IMR-90 (cell line): ENCODE results near the gene FLT1. TPM values are rescaled to one million over a fixed set of nuclear protein-coding genes. Genes with fewer than 3 reads are reported as not detected.

Experiments
- ATAC-seq: fragments of 200-7000 bp; cut with Tn5 transposase; 2 replicates; pipeline ENCODE4 v1.9.1; 2020; ENCODE audit warnings: low read depth, mild to moderate bottlenecking, moderate library complexity
- BruUV-seq: library from RNA; stranded (reverse); fragments of 400-500 nt; replicated peaks from 2 replicates; lab custom pipeline; 2021; lab: Mats Ljungman, UMichigan
- CTCF ChIA-PET: fragments of 300-600 bp; formaldehyde crosslinking; extraction: SDS; loops from one replicate; lab custom pipeline; 2021; ENCODE audit warnings: antibody characterized with exemption; lab: Yijun Ruan, JAX
- POLR2A ChIA-PET: fragments of 300-600 bp; sonication (Branson Sonifier 250); formaldehyde crosslinking; loops from one replicate; lab custom pipeline; 2022; ENCODE audit warnings: antibody characterized with exemption; ENCODE audit not compliant: unreplicated experiment; lab: Charles Lee
- DNase-seq: peaks from one replicate; pipeline ENCODE4 v3.0.0; 2013
- H2AFZ ChIP-seq: replicated peaks from 2 replicates; pipeline ENCODE3; 2013; ENCODE audit warnings: low read length, mild to moderate bottlenecking; ENCODE audit not compliant: poor library complexity
- H2AK5ac ChIP-seq: 2 replicates; pipeline ENCODE4 v1.6.1; 2013; ENCODE audit warnings: low read depth, low read length, inconsistent platforms
- H2AK9ac ChIP-seq: replicated peaks from 2 replicates; pipeline ENCODE3; 2013; ENCODE audit warnings: mild to moderate bottlenecking, low read depth, low read length, moderate library complexity; ENCODE audit not compliant: poor library complexity
- H2BK120ac ChIP-seq: 2 replicates; pipeline ENCODE4 v1.6.1; 2013; ENCODE audit warnings: low read depth, low read length, inconsistent platforms
- H2BK15ac ChIP-seq: 3 replicates; pipeline ENCODE4 v1.6.1; 2013; ENCODE audit warnings: low read depth, low read length, inconsistent platforms
- H2BK20ac ChIP-seq: 2 replicates; pipeline ENCODE4 v1.6.1; 2013; ENCODE audit warnings: low read depth, mild to moderate bottlenecking, inconsistent platforms, low read length, moderate library complexity
- H2BK5ac ChIP-seq: 2 replicates; pipeline ENCODE4 v1.6.1; 2013; ENCODE audit warnings: mild to moderate bottlenecking, low read depth, low read length, inconsistent platforms; ENCODE audit not compliant: poor library complexity, severe bottlenecking
- H3K14ac ChIP-seq: replicated peaks from 2 replicates; pipeline ENCODE4 v1.6.1; 2013; ENCODE audit warnings: low read depth, low read length, inconsistent platforms
- H3K18ac ChIP-seq: 2 replicates; pipeline ENCODE4 v1.6.1; 2013; ENCODE audit warnings: low read depth, low read length, control low read depth
- H3K23ac ChIP-seq: 2 replicates; pipeline ENCODE4 v1.6.1; 2013; ENCODE audit warnings: low read depth, low read length, inconsistent platforms
- H3K27ac ChIP-seq: 2 replicates; pipeline ENCODE4 v1.5.1; 2013; ENCODE audit warnings: mild to moderate bottlenecking, control low read depth, low read length; ENCODE audit not compliant: insufficient read depth
- H3K27me3 ChIP-seq: 2 replicates; pipeline ENCODE4 v1.6.1; 2013; ENCODE audit warnings: low read length; ENCODE audit not compliant: control insufficient read depth, insufficient read depth
- H3K36me3 ChIP-seq: 2 replicates; pipeline ENCODE4 v1.6.1; 2013; ENCODE audit warnings: low read length, mixed read lengths; ENCODE audit not compliant: control insufficient read depth, insufficient read depth
- H3K4ac ChIP-seq: 2 replicates; pipeline ENCODE4 v1.6.1; 2013; ENCODE audit warnings: low read depth, low read length, inconsistent platforms
- H3K4me1 ChIP-seq: 2 replicates; pipeline ENCODE4 v1.6.1; 2013; ENCODE audit warnings: low read length, mixed read lengths; ENCODE audit not compliant: control insufficient read depth, insufficient read depth
- H3K4me2 ChIP-seq: 2 replicates; pipeline ENCODE4 v1.6.1; 2013; ENCODE audit warnings: low read depth, mild to moderate bottlenecking, control low read depth, low read length, moderate library complexity
- H3K4me3 ChIP-seq: 2 replicates; pipeline ENCODE4 v1.5.1; 2013; ENCODE audit warnings: low read depth, mild to moderate bottlenecking, control low read depth, low read length, moderate library complexity; ENCODE audit not compliant: insufficient read depth
- H3K56ac ChIP-seq: 2 replicates; pipeline ENCODE4 v1.6.1; 2013; ENCODE audit warnings: low read length, inconsistent platforms; ENCODE audit not compliant: insufficient read depth; ENCODE audit errors: extremely low read depth
- H3K79me1 ChIP-seq, 2 experiments: 2 replicates each; pipeline ENCODE4 v1.6.1; 2013; ENCODE audit warnings: low read length in 2 of 2, inconsistent platforms in 1 of 2, low read depth in 1 of 2
- H3K9ac ChIP-seq: 2 replicates; pipeline ENCODE4 v1.6.1; 2013; ENCODE audit warnings: low read depth, low read length, control low read depth
- H3K9me1 ChIP-seq: 2 replicates; pipeline ENCODE4 v1.6.1; 2013; ENCODE audit warnings: low read length, inconsistent platforms; ENCODE audit not compliant: insufficient read depth
- H3K9me3 ChIP-seq: 2 replicates; pipeline ENCODE4 v1.6.1; 2013; ENCODE audit warnings: low read length; ENCODE audit not compliant: control insufficient read depth, insufficient read depth
- H4K20me1 ChIP-seq: 2 replicates; pipeline ENCODE4 v1.6.1; 2013; ENCODE audit warnings: low read length, inconsistent platforms; ENCODE audit not compliant: insufficient read depth
- H4K5ac ChIP-seq: 2 replicates; pipeline ENCODE4 v1.6.1; 2013; ENCODE audit warnings: mild to moderate bottlenecking, low read depth, low read length, control low read depth
- H4K8ac ChIP-seq, 2 experiments: 2 replicates each; pipeline ENCODE4 v1.6.1; 2013; ENCODE audit warnings: low read depth in 2 of 2, low read length in 2 of 2, control low read depth in 1 of 2, inconsistent platforms in 1 of 2
- H4K91ac ChIP-seq: 2 replicates; pipeline ENCODE4 v1.6.1; 2013; ENCODE audit warnings: low read depth, low read length, inconsistent platforms; ENCODE audit not compliant: insufficient read depth
- CEBPB ChIP-seq: IDR thresholded peaks from 2 replicates; pipeline ENCODE4 v1.6.1; 2012; ENCODE audit warnings: low read depth, low read length, improper control_type of control experiment
- CHD1 ChIP-seq: IDR thresholded peaks from 2 replicates; pipeline ENCODE4 v1.6.1; 2012; ENCODE audit warnings: low read depth, low read length, improper control_type of control experiment
- MAZ ChIP-seq: IDR thresholded peaks from 2 replicates; pipeline ENCODE4 v1.6.1; 2012; ENCODE audit warnings: low read depth, mild to moderate bottlenecking, low read length, improper control_type of control experiment, moderate library complexity, borderline replicate concordance
- MXI1 ChIP-seq: IDR thresholded peaks from 2 replicates; pipeline ENCODE4 v1.6.1; 2012; ENCODE audit warnings: low read depth, mild to moderate bottlenecking, low read length, moderate library complexity, borderline replicate concordance
- NFE2L2 ChIP-seq: fragments of 150-350 bp; IDR thresholded peaks from 2 replicates; pipeline ENCODE4 v1.6.1; 2016; ENCODE audit warnings: low read depth, mild to moderate bottlenecking, low read length
- POLR2A ChIP-seq: IDR thresholded peaks from 2 replicates; pipeline ENCODE4 v1.6.1; 2012; ENCODE audit warnings: mild to moderate bottlenecking, low read depth, low read length
- WGBS, 2 experiments: methylation state at CpG; one replicate each; pipeline versions ENCODE4 v1.1.5 to v1.1.7; 2013; ENCODE audit warnings: missing lambda C conversion rate in 2 of 2; ENCODE audit not compliant: insufficient read length in 1 of 2; ENCODE audit errors: extremely low coverage in 2 of 2; 5-methylcytosine and 5-hydroxymethylcytosine counted together
- dilution Hi-C: fragments of 300-500 bp; cut with HindIII; formaldehyde crosslinking; loops from one replicate; pipeline ENCODE4 v1.14.3; 2018; ENCODE audit warnings: low sequenced_read_pairs; ENCODE audit not compliant: unreplicated experiment
- in situ Hi-C: fragments of 300-500 bp; cut with MboI; formaldehyde crosslinking; loops from 3 replicates; pipeline ENCODE4 v1.14.3; 2019; ENCODE audit warnings: low sequenced_read_pairs, inconsistent platforms, mixed read lengths
- intact Hi-C: fragments of 100-400 bp; cut with micrococcal nuclease; formaldehyde crosslinking; loops from 2 replicates; pipeline ENCODE4 v1.10.0; 2022
- polyA plus RNA-seq, 3 experiments: library from polyadenylated mRNA; depleted of rRNA; stranded (reverse); fragments of >200 nt; gene quantifications; 2 replicates each; pipeline ENCODE4 v1.2.3, GENCODE V29; 2012; ENCODE audit warnings: low replicate concordance in 1 of 3
- total RNA-seq: library from RNA; depleted of rRNA; stranded (reverse); fragments of >200 nt; gene quantifications from 2 replicates; pipeline ENCODE4 v1.2.3, GENCODE V29; 2012
- TF ChIP-seq, protein P1 (sequence below): fragments of 150-350 bp; IDR thresholded peaks from 2 replicates; pipeline ENCODE4 v1.6.1; 2016; ENCODE audit warnings: low read depth, mild to moderate bottlenecking, low read length, moderate library complexity, borderline replicate concordance

FLT1 gene
- total and polyA plus RNA-seq, 2 of the 4 experiments (the other 2 are of a cell fraction): 4.5 to 10.4 TPM

DNA sequence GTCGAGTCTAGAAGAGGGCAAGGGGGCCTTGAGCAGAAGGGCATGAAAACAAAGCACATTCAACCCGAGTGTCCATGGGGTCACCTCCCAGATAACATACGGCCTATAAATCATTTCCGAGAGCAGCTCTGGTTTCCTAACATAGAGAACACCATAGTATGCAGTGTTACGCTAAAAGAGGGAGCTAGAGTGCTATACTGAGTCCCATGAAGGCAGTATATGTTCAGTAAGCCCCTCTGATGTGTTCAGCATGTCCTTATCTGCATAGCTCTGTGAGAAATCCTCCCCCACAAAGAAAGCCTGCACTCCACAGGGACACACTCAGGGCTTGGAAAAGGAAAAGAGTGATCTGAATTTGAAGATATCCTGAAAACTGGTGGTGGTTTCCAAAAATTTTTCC, 175.4 kb downstream of the FLT1 start:
- Histone ChIP-seq H2BK20ac (no peak overlapping the region), H3K9ac (no peak overlapping the region), H2AK9ac (no peak overlapping the region), H4K8ac (no peak overlapping the region), H3K14ac (no peak overlapping the region), H4K91ac (no peak overlapping the region), H4K20me1 (peaks cover 5% of the 10 kb centered on the region; the same call in 1 of the 2 replicates), H2AK5ac (no peak overlapping the region), H3K9me3 (no peaks in the 10 kb centered on the region), H3K27me3 (peaks cover 5% of the 10 kb centered on the region; the same call in 1 of the 2 replicates), H3K18ac (no peak overlapping the region), H3K56ac (no peak overlapping the region), H3K9me1 (no peaks in the 10 kb centered on the region; the same call in 1 of the 2 replicates), H2BK5ac (no peak overlapping the region), H3K4me1 (peaks cover 2% of the 10 kb centered on the region; the same call in 1 of the 2 replicates), H4K5ac (no peak overlapping the region), H3K4me2 (no peak overlapping the region), H3K79me1 (no peaks in the 10 kb centered on the region), H2BK120ac (no peak overlapping the region), H3K27ac (no peak overlapping the region), H3K4me3 (no peak overlapping the region), H3K36me3 (no peaks in the 10 kb centered on the region), H3K4ac (no peak overlapping the region), H3K23ac (no peak overlapping the region), H2AFZ (no peak overlapping the region), H2BK15ac (no peak overlapping the region)
- BruUV-seq: no TSS peak
- ChIA-PET POLR2A (no interaction called here), CTCF (no interaction called here)
- WGBS, 2 experiments: 43% methylated on average over 1 of the region's 5 CpGs; no CpG with 5 or more reads in 1 of the 2 experiments
- no peak for TF ChIP-seq MXI1
- no peak for TF ChIP-seq NFE2L2
- TF ChIP-seq, protein P1, sequence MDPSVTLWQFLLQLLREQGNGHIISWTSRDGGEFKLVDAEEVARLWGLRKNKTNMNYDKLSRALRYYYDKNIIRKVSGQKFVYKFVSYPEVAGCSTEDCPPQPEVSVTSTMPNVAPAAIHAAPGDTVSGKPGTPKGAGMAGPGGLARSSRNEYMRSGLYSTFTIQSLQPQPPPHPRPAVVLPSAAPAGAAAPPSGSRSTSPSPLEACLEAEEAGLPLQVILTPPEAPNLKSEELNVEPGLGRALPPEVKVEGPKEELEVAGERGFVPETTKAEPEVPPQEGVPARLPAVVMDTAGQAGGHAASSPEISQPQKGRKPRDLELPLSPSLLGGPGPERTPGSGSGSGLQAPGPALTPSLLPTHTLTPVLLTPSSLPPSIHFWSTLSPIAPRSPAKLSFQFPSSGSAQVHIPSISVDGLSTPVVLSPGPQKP: no peak
- no peak for TF ChIP-seq CEBPB
- TF ChIP-seq CHD1: no peak
- TF ChIP-seq MAZ: no peak
- TF ChIP-seq POLR2A: no peak
- DNase-seq (no peak), ATAC-seq (no peak)
- dilution Hi-C loops: no loop called here
- in situ Hi-C loops: no loop called here
- intact Hi-C loops: no loop called here
